Neural cell (in vitro differentiated cells): ENCODE measurements around the gene BEX3. TPM values are rescaled to one million over a fixed set of nuclear protein-coding genes. Genes with fewer than 3 reads are reported as not detected.

Source experiments
- H2AFZ ChIP-seq: fragments of 200-600, 300-800 bp; sonication (generic), shearing (Covaris generic); 2 replicates; pipeline ENCODE4 v1.6.0; 2014; ENCODE audit warnings: low read depth, mild to moderate bottlenecking, antibody characterized with exemption, low read length, moderate library complexity
- H3F3A ChIP-seq: fragments of 200-600 bp; shearing (Covaris generic); 2 replicates; pipeline ENCODE4 v1.6.1; 2016; ENCODE audit warnings: mild to moderate bottlenecking, moderate library complexity, mixed read lengths, antibody characterized with exemption, low read length; ENCODE audit not compliant: insufficient read depth, poor library complexity, severe bottlenecking
- H3K27ac ChIP-seq: fragments of 200-600, 300-800 bp; sonication (generic), shearing (Covaris generic); 2 replicates; pipeline ENCODE4 v1.5.1; 2014; ENCODE audit warnings: mild to moderate bottlenecking, low read length, moderate library complexity
- H3K27me3 ChIP-seq: fragments of 300-800, 200-600 bp; sonication (generic), shearing (Covaris generic); 2 replicates; pipeline ENCODE4 v1.6.0; 2014; ENCODE audit warnings: mild to moderate bottlenecking, low read depth, low read length, moderate library complexity; ENCODE audit not compliant: insufficient read depth
- H3K36me3 ChIP-seq: fragments of 300-800, 200-600 bp; sonication (generic), shearing (Covaris generic); 2 replicates; pipeline ENCODE4 v1.5.1; 2014; ENCODE audit warnings: mild to moderate bottlenecking, antibody characterized with exemption, low read length, moderate library complexity; ENCODE audit not compliant: insufficient read depth
- H3K4me2 ChIP-seq: fragments of 300-800, 200-600 bp; sonication (generic), shearing (Covaris generic); 2 replicates; pipeline ENCODE4 v1.6.0; 2014; ENCODE audit warnings: mild to moderate bottlenecking, low read length
- H3K4me3 ChIP-seq: fragments of 300-800, 200-600 bp; sonication (generic), shearing (Covaris generic); 2 replicates; pipeline ENCODE4 v1.5.1; 2014; ENCODE audit warnings: mild to moderate bottlenecking, low read length, moderate library complexity
- H3K79me2 ChIP-seq: fragments of 200-600 bp; shearing (Covaris generic); replicated peaks from 2 replicates; pipeline ENCODE4 v1.6.0; 2014; ENCODE audit warnings: mild to moderate bottlenecking, low read length, moderate library complexity; ENCODE audit not compliant: insufficient read depth
- H3K9ac ChIP-seq: fragments of 300-800, 200-600 bp; sonication (generic), shearing (Covaris generic); 2 replicates; pipeline ENCODE4 v1.6.1; 2016; ENCODE audit warnings: mild to moderate bottlenecking, low read length, mixed read lengths
- H3K9me2 ChIP-seq: fragments of 200-600 bp; shearing (Covaris generic); 2 replicates; pipeline ENCODE4 v1.6.1; 2016; ENCODE audit warnings: mild to moderate bottlenecking, low read length, mixed read lengths; ENCODE audit not compliant: insufficient read depth
- H3K9me3 ChIP-seq: fragments of 200-600, 300-800 bp; sonication (generic), shearing (Covaris generic); 2 replicates; pipeline ENCODE4 v1.6.1; 2016; ENCODE audit warnings: mild to moderate bottlenecking, mixed run types, low read length, moderate library complexity, mixed read lengths
- H4K20me1 ChIP-seq: fragments of 200-600 bp; shearing (Covaris generic); 2 replicates; pipeline ENCODE4 v1.6.1; 2016; ENCODE audit warnings: mild to moderate bottlenecking, mixed run types; ENCODE audit not compliant: insufficient read depth
- EP300 ChIP-seq: fragments of 450-650 bp; conservative IDR thresholded peaks from 2 replicates; pipeline ENCODE4 v1.6.1; 2014; ENCODE audit warnings: antibody characterized with exemption, mild to moderate bottlenecking, moderate library complexity; ENCODE audit not compliant: poor library complexity, severe bottlenecking
- EZH2 ChIP-seq: fragments of 200-600, 300-800 bp; shearing (Covaris generic), sonication (generic); IDR thresholded peaks from 2 replicates; pipeline ENCODE4 v1.6.1; 2014; ENCODE audit warnings: antibody characterized with exemption, low read length, borderline replicate concordance, mild to moderate bottlenecking; ENCODE audit not compliant: insufficient read depth, poor library complexity, severe bottlenecking
- MXI1 ChIP-seq: fragments of 450-650 bp; conservative IDR thresholded peaks from 2 replicates; pipeline ENCODE4 v1.6.1; 2014; ENCODE audit warnings: antibody characterized with exemption, mild to moderate bottlenecking; ENCODE audit not compliant: poor library complexity, severe bottlenecking
- POLR2AphosphoS5 ChIP-seq: IDR thresholded peaks from 2 replicates; pipeline ENCODE4 v1.6.1; 2012
- RAD21 ChIP-seq: fragments of 450-650 bp; conservative IDR thresholded peaks from 2 replicates; pipeline ENCODE4 v1.6.1; 2014; ENCODE audit warnings: antibody characterized with exemption, mild to moderate bottlenecking, moderate library complexity
- SMC3 ChIP-seq: fragments of 450-650 bp; conservative IDR thresholded peaks from 2 replicates; pipeline ENCODE4 v1.6.1; 2014; ENCODE audit warnings: antibody characterized with exemption, mild to moderate bottlenecking, moderate library complexity; ENCODE audit not compliant: poor library complexity
- TAF1 ChIP-seq: IDR thresholded peaks from 2 replicates; pipeline ENCODE4 v1.6.1; 2012; ENCODE audit warnings: low read depth
- polyA plus RNA-seq: library from polyadenylated mRNA; depleted of rRNA; stranded (reverse); fragments of >200 nt; gene quantifications from 2 replicates; pipeline ENCODE4 v1.2.3, GENCODE V29; 2014
- TF ChIP-seq, protein P1 (sequence below): fragments of 450-650 bp; IDR thresholded peaks from 2 replicates; pipeline ENCODE4 v1.5.1; 2014; ENCODE audit warnings: antibody characterized with exemption, mild to moderate bottlenecking, moderate library complexity; ENCODE audit not compliant: poor library complexity, severe bottlenecking
- TF ChIP-seq, protein P2 (sequence below): IDR thresholded peaks from 2 replicates; pipeline ENCODE4 v1.6.1; 2012; ENCODE audit warnings: borderline replicate concordance

BEX3 gene
- polyA plus RNA-seq, 1 donor from 2014 or later = 991 TPM

DNA sequence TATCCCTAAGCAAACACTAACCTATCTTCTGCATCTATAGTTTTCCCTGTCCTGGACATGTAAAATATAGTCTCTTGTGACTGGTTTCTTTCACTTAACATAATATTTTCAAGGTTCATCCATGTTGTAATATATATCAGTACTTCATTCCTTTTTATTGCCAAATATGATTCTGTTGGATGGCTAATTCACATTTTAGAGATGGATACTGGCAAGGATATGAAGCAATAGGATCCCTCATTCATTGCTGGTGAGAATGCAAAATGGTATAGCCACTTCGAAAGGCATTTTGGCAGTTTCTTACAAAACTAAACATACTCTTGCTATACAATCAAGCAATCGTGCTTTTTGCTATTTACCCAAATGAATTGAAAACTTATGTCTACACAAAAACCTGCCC lies 13.3 kb upstream of the BEX3 start:
- Histone ChIP-seq H3K4me3 (no peak overlapping the region), H3K79me2 (no peaks in the 10 kb centered on the region), H3K27ac (no peak overlapping the region), H3K9me2 (no peaks in the 10 kb centered on the region), H2AFZ (no peak overlapping the region), H4K20me1 (no peaks in the 10 kb centered on the region), H3K4me2 (no peak overlapping the region), H3K36me3 (no peaks in the 10 kb centered on the region), H3K27me3 (no peaks in the 10 kb centered on the region), H3K9me3 (no peaks in the 10 kb centered on the region), H3F3A (no peaks in the 10 kb centered on the region), H3K9ac (no peak overlapping the region)
- TF ChIP-seq EZH2 (no peak), RAD21 (no peak), SMC3 (no peak), MXI1 (no peak), TAF1 (no peak), POLR2AphosphoS5 (no peak), EP300 (no peak)
- TF ChIP-seq, protein P1, sequence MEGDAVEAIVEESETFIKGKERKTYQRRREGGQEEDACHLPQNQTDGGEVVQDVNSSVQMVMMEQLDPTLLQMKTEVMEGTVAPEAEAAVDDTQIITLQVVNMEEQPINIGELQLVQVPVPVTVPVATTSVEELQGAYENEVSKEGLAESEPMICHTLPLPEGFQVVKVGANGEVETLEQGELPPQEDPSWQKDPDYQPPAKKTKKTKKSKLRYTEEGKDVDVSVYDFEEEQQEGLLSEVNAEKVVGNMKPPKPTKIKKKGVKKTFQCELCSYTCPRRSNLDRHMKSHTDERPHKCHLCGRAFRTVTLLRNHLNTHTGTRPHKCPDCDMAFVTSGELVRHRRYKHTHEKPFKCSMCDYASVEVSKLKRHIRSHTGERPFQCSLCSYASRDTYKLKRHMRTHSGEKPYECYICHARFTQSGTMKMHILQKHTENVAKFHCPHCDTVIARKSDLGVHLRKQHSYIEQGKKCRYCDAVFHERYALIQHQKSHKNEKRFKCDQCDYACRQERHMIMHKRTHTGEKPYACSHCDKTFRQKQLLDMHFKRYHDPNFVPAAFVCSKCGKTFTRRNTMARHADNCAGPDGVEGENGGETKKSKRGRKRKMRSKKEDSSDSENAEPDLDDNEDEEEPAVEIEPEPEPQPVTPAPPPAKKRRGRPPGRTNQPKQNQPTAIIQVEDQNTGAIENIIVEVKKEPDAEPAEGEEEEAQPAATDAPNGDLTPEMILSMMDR = no peak
- TF ChIP-seq, protein P2, sequence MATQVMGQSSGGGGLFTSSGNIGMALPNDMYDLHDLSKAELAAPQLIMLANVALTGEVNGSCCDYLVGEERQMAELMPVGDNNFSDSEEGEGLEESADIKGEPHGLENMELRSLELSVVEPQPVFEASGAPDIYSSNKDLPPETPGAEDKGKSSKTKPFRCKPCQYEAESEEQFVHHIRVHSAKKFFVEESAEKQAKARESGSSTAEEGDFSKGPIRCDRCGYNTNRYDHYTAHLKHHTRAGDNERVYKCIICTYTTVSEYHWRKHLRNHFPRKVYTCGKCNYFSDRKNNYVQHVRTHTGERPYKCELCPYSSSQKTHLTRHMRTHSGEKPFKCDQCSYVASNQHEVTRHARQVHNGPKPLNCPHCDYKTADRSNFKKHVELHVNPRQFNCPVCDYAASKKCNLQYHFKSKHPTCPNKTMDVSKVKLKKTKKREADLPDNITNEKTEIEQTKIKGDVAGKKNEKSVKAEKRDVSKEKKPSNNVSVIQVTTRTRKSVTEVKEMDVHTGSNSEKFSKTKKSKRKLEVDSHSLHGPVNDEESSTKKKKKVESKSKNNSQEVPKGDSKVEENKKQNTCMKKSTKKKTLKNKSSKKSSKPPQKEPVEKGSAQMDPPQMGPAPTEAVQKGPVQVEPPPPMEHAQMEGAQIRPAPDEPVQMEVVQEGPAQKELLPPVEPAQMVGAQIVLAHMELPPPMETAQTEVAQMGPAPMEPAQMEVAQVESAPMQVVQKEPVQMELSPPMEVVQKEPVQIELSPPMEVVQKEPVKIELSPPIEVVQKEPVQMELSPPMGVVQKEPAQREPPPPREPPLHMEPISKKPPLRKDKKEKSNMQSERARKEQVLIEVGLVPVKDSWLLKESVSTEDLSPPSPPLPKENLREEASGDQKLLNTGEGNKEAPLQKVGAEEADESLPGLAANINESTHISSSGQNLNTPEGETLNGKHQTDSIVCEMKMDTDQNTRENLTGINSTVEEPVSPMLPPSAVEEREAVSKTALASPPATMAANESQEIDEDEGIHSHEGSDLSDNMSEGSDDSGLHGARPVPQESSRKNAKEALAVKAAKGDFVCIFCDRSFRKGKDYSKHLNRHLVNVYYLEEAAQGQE = no peak

DNA sequence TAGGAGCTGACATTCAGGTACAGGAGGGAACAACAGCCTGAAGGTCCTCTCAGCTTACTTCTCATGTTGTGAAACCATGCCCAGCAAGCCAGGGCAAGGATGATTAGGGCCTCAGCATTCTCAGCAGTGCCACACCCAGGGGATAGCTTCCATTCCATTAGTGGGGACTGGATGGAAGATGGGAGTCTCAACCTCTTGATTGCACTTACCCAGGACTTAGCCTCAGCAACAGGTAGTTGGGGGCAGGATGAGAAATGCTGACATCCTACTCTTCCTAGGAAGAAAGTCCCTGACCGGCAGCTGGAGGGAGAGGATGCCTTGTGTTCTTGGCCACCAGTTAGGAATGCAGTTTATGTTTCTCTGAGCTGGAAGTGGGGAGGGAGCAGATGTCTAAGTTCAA lies 8.8 kb upstream of the BEX3 start:
- TF ChIP-seq, protein P2 = no peak
- TF ChIP-seq TAF1 = no peak
- TF ChIP-seq RAD21 = no peak
- TF ChIP-seq EP300 = no peak
- no peak for TF ChIP-seq MXI1
- no peak overlapping the region for H3K4me2 ChIP-seq

More for the DNA sequence above, 8.8 kb upstream of the BEX3 start:
- H3K27ac ChIP-seq = no peak overlapping the region
- H3K27me3 ChIP-seq = no peaks in the 10 kb centered on the region
- no peaks in the 10 kb centered on the region for H3K9me3 ChIP-seq
- no peaks in the 10 kb centered on the region for H3K9me2 ChIP-seq
- H3K79me2 ChIP-seq = no peaks in the 10 kb centered on the region
- no peak overlapping the region for H3K9ac ChIP-seq
- H3K36me3 ChIP-seq = no peaks in the 10 kb centered on the region
- no peak overlapping the region for H2AFZ ChIP-seq
- no peaks in the 10 kb centered on the region for H4K20me1 ChIP-seq
- H3K4me3 ChIP-seq = no peak overlapping the region
- no peaks in the 10 kb centered on the region for H3F3A ChIP-seq
